ENCODE data around the gene PBX1.

The PBX1 gene

DNA sequence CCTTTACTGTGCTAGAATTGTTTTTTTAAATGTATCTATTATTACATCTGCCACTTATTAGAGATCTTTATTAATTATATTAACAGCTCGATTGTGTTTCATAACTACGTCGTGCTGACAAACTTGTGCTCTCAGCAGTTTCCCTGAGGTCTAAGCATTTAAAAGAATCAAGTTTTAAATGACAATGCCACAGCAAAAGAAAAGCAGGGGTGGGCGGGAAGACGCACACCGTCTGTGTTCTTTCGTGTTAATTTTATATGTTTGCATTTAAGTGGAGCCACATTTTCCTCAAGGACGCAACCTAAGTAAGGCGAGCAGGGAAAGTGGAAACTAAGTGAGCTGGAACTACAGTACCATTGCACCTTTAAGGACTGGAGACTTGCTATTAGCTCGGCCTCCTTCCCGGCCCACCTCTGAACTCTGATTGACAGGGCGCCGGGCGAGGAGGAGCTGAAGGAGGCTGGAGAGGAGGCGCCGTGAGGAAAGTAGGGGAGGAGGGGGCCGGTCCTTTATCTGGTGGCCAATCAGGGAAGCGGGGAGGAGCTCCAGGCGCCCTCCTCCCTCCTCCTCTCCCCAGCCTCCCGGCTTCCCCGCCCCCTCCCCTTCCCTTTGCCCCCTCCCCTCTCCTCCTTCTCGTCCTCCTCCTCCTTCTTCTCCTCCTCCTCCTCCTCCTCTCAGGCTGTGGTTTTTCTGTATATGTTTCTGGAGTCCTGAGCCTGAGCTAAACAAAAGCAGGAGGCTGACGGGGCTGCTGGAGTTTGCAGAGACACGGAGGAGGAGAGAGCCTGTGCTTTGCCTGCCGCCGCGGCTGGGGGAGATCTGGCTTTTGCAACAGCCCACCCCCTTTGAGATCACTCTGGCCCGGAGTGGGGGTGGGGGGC, at the start of gene PBX1:
TSS of gene PBX1 (plus strand) at position 724 of the 881 bp plus-strand sequence.
- DNase-seq, result peak; percentile 99

DNA sequence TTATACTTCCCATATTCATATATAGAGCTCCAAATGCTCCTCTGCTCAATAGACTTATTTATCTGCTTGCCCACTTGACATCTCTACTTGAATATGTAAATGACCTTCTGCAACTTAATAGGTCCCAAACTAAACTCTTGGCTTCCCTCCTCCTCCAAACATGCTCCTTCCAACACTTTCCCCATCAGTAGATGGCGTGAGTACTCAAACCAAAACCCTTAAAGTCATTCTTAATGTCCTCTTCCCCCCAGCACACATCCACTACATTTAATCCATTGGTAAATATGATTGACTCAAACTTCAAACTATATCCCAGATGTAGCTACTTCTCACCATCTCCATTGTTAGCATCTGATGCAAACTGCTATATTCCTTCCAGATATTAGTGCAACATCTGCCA, 48.5 kb upstream of the PBX1 start:
- peak; percentile 46 for DNase-seq

DNA sequence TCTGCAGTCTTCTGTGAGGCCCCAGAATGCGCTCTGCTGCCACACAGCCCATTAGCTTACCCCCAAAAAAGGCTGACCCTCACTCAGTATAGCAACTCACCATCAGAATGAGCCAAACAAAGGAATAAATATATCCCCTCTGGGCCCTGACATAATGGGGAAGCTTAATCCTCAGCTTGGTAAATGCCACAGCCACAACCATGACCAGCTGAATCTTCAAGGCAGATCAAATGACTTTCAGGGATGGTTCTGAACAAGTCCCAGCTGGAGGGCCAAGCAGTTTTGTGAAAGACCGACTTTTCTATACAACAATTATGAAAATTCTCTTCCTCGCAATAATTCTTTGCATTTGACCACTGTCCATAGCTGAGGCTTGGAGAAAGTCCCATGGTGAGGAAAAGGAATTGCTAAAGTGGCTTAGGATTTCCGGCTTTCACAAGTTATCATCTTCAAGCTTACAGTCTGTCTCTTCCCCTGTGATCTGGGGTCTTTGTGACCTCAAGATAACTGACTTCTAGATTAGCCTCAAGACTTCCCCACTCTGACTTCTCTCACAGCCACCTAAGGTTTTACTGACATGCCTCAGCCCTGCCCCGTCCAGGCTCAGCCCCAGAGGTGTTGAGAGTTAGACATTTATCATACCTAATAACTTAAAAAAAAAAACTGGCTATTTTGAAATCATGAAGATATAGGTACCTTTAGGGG, 47.8 kb upstream of the PBX1 start:
- DNase-seq, result peak; percentile 56

DNA sequence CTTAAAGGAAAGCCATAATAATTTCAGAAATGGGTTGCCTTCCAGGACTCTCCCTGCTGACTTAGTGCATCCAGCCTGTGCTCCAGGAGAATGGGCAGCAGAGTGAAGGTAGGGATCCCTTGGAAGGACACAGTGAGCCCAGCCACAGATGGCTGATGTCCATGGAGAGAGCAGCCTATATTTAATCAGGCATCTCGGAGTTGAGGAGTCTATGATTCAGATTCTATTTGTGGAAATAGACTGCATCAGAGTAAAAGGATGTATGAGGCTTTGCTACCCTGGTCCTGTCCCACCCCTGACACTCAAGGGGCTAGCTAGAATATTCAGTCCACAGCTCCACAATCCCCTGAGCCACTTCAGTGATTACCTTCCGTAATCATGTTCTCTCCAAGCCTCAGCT, 43.8 kb upstream of the PBX1 start:
- DNase-seq, result no peak

DNA sequence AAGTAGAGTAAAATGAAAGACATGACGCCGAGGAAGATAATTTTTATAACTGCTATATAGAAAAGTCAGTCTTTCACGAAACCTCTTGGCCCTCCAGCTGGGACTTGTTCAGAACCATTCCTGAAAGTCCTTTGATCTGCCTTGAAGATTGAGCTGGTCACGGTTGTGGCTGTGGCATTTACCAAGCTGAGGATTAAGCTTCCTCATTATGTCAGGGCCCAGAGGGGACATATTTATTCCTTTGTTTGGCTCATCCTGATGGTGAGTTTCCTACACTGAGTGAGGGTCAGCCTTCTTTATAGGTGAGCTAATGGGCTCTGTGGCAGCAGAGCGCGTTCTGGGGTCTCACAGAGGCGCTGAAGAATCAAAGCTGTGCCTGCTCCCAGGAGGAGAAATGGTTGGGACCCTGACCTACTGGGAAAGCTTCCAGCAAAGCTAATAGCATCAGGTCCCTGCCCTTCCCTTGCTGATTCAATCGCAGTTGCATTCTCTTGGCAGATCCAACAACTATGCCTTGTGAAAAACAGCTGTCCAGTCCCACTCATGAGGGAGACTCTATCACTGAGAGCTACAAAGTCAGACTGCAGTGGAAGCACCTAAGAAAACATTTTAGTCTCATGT, 43.2 kb upstream of the PBX1 start:
- no peak for DNase-seq

DNA sequence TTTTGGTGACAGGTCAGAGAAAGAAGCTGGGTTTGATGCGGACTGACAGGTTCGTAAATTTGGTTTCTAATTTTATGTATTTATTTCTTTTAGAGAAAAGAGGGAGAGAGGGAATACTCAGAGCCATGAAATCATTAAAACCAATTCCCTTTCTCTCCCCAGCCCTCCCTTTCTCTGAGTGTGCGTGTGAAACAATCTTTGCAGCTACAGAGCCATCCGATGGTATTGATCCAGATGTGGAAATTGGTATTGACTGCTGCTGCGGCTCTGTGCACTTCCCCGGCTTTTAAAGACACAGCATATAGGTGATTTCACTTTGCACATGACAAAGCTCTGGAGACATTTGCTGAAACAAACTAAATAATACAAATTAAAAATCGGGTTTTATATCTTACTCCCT, 42.4 kb upstream of the PBX1 start:
- no peak for DNase-seq

DNA sequence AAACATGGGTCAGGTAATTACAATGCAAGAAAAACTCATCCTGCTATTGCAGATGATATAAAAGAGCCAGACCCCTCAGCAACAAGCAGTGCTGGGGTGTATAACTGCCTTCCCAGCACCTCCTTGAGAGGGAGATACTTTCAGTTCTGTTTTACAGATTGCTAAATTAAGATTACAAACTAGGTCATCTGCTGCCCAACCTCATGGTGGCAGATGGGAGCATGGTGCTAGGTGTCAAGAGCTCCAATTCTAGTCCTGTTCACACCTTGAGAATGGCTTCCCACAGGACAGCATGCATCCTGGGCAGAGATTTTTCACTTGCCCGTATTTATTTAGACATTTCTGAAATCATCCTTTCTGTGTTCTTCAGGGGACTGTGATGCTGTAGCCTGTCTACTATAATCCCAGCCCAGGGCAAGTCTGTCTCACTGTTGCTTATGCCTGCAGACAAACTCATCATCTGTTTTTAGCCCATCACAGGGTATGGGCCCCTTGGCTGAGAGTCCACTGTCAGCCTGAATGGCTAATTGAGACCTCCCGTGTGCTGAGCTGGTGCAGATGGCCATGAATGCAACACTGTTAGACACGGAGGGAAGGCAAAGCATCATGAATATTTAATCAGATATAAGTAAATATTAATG, 40.2 kb upstream of the PBX1 start:
- DNase-seq, result peak; percentile 27

DNA sequence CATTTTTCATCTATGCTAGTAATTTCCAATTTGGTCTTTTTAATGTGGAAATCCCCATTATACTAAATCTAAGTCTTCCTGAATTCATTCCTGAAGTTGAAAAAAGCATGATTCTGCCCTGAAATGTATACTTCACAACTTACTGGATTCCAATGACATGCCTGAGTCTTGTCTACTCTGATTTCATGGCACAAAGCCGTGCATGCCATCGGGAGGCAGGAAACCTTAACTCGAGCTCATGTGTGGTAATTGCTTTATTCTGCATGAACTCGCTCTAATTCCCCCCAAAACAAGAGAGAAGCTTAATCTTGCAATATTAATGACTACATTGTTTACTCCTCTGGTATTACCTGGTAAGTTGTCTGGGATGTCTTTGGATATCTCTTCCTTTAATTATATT, 39.6 kb upstream of the PBX1 start:
- no peak for DNase-seq

DNA sequence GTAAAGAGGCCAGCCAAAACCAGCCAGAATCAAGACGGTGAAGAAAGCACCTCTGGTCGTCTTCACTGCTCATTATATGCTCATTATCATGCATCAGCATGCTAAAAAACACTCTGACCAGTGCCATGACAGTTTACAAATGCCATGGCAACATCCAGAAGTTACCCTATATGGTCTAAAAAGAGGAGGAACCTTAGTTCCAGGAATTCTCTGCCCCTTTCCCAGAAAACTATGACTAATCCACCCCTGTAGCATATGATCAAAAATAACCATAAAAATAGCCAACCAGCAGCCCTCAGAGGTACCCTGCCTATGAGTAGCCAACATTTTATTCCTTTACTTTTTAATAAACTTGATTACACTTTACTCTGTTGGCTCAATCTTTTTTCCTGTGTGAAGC, 34.2 kb upstream of the PBX1 start:
- DNase-seq, result peak; percentile 50

DNA sequence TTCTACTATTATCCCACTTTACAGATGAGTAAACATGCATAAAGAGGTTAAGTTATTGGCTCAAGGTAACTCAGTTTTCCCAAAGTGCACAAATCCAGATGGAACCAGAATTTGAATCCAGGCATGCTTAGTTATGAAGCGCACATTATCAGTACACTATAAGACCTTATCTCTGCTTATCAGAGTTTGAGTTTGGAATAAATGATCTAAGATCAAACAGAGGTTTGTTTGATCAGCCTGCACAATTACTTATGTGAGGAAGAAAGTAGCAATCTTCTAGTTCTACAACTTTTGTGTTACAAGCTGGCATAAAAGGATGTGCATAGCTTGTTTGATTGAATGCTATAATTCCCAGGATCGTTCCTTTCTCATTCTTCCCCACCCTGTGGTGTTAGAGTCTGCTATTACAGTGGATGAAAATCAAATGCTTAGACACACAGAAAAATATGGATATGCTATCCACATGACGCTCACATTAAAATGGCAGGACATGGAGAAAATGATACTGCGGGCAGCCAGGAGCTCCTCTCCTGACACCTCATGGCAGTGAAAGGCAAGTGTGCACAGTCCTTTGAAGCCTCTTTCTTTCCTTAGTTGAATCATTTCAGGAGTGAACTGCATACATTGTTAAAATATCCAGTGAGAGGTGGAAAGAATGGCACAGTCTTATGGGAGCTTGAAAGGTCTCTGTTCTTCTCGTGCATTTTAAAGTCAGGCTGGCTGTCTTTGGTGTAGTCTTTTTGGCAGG, 23.9 kb upstream of the PBX1 start:
- no peak for DNase-seq

DNA sequence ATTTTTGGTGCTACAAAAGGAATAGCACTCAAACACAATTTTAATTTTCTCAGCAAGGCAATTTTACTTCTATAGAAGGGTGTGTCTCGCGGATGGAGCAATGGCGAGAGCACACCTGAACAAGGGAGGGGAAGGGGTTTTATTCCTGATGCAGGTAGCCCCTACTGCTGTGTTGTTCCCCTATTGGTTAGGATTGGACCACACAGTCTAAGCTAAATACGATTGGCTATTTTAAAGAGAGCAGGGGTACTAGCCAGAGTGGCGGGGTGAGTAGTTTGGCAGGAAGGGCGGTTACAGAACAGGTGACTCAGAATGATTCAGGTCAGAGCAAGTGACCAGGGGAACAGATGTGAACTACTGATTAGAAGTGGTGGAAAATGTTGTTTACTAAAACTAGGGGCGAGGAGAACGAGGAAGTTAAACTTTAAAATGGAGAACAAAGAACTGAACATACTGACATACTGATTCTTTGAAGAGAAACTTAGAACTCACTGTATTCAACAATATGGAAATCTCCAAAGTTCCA, 6.5 kb upstream of the PBX1 start:
- peak; percentile 20 for DNase-seq

DNA sequence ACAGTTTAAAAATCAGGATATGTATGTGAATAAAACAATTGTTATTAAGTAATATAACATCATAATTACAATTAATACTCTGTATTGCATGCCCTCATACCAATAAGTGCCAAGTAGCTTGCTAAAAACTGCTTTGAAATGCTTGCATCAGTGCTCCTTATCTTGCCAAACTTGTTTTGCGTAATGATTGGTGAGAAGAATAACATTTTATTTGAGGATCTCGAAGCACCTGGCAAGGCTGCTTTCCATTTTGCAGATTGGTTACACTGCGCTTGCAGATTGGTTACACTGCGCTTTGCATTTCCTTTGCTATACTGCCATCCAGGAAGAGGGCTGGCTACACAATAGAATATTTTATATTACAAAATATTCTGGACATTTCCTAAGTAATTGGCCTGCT, 1.7 kb upstream of the PBX1 start:
- DNase-seq, result peak; percentile 36

DNA sequence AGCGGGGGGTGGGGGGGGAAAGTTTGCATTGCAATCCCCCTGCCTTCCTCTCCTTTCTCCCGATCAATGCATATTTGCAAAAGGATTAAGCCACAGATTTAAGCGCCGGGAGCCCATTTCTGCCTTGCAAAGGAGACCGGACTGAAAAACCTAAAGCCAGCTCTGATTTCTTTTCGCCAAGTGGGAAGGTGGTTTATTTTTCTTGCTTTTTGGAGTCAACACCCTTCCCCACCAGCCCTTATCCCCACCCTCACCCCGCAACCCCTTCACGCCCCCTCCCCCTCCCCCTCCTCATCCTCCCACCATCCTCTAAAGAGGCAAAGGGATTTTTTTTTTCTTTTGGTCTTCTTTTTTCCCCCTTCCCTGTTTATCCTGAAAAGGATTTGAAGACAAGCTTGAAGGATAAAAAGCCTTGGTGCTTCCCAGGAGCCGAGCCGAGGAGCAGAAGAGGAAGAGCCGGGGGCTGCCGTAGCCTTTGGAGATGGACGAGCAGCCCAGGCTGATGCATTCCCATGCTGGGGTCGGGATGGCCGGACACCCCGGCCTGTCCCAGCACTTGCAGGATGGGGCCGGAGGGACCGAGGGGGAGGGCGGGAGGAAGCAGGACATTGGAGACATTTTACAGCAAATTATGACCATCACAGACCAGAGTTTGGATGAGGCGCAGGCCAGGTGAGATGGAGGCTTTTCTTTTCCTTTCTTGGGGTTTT, 513 bp downstream of the PBX1 start:
- peak; percentile 27 for DNase-seq

DNA sequence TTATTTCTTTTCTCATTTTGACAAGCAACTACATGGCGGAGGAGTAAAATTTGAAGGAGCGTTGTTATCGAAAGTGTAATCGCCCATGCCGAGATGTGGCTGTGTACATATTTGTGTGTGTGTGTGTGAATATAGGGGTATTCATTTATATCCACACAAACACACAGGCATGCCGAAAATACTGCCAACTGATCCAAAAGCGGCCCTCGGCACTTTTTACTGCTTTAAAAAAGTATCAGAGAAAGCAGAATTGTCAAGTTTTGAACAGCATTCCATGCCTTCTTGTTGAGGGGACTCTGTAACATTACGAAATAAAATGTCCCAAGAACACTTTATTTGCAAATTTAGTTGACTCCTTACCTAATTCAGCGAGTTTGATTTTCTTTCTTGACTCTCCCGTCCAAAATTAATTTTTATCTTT, 1.1 kb downstream of the PBX1 start:
- DNase-seq, result peak; percentile 42

DNA sequence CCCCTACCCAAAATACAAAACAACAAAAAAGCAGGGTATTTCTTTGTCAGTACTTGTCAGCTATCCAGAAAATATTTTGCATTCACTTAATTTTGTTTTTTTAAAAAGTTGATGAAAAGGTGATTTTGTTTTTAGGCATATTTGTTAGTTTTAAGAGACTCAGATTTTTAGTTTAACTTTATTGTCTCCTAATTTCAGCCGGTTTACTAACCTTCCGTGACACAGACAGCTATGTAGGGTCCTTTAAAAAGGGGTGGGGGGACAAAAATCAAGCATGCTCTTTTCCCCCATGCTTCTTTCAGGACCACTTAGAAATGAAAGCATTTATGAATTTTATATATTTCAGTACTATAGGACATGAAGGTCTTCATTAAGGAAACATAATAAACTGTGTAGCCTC, 1.6 kb downstream of the PBX1 start:
- DNase-seq, result peak; percentile 37

DNA sequence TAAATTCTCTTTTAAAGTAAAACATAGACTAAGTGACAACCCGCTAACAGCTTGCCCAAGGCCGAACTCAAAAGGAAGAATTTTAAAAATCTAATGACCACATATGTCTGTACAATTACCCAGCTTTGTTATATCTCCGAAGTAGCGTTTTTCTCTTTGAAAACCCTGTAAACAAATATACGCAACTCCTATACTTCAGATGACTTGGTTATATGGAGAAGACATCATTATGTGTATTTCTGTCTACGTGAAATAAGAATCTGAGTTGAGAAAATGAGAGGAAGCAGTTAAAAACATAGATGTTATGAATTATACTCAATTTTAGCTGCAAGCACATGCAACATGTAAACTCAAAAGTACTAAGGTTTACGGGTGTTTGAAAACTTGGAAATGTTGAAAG, 2.0 kb downstream of the PBX1 start:
- peak; percentile 31 for DNase-seq

DNA sequence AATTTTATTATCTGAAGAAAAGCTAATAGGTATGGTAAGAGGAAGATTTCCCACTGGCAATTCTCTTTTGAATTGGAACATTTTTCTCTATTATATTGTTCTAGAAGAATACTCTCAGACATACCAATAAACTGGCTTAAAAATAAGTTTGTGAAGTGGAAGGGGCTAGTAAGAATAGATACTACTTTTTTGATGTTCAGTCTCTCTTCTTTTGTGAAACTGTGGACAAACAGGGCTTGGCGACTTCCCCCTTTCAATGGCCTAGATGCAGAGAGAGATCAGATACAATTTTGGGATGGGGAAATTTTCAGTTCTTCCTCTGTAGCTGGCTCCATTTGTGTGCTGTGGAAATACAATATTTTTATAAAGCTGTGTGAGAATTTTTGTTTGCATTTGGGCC, 2.5 kb downstream of the PBX1 start:
- DNase-seq, result peak; percentile 53

DNA sequence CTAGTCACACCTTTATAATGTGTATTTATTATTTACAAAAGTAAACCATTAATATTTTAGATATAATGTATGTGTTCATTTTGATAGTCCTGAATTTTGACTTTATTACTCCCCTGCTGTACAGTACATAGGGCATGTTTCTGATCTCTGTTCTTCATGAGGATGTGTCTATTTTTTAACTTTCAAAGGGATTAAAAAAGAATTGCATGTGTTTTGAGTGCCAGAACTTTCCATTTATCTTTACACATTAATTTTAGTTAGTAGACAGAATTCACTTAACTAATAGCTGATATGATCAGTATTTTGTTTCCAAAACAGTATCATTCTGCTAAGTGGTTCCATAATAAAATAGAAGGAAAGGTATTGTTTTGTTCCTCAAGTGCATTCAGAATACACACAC, 3.1 kb downstream of the PBX1 start:
- no peak for DNase-seq

DNA sequence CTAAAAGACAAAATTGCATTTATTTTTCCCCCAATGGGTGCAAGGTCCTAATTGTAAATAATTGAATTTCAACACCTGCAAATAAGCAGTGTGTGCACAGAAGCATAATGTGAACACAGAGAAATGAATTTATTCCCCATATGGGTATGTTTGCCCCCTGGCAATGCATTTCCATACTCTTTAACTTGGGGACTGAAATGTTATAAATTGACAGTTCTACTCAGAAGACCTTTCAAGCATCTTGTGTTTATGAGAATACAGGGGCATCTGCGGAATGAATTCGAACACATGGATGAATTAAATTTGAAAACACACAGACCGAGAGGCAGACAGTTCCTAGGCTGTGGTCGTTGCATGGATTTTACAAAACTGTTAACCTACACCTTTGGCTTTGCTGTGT, 3.5 kb downstream of the PBX1 start:
- DNase-seq, result no peak

DNA sequence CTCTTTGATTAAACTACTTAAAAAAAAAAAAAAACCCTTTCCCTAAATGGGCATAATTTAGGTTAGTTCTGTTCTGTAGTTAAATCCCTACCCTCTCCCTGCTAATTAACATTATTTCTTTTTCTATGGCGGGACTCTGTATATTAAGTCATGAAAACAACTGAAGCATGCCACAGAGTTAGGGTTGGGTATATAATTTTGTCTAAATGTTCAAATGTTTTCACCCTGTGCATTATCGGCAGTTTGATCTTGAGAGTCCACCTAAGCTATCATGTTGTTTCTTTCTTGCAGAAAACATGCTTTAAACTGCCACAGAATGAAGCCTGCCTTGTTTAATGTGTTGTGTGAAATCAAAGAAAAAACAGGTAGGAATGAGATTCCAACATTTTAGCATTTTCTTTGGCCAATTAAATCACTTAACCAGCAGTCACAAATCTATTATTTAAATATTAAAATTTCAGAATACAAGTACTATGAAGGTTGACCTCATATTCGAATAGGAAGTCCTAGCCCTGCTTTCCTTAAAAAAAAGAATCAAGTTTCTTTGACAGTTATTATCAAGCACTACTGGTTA, 4.0 kb downstream of the PBX1 start:
- no peak for DNase-seq

DNA sequence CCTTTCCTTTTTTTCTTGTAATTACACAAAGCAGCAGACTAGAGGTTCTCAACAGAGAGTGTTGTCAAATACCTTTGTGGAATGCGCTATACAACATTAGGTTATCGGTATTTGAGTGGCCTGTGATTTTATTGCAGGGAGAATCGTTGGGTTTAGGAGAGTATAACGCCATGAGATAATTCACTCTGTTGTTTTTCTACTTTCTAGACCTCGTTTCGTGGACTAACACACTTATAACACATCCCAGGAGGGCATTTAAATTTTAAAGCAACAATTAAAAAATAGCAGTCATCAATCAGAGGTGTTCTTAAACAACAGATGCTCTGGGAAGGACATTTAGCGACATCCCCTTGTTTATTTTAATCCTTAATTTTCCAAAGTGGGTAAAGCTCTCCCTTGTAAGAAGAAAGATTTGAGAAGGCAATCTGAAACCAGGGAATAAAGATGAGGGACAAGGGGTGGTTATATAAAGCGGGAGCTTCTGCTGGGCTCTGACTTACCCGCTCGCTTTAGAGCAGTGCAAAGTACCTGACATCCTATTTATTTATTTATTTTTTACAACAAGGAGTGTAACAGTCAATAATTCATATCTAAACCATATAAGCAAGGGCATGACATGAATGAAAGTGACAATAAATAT, 4.9 kb downstream of the PBX1 start:
- DNase-seq, result no peak

Data from hematopoietic multipotent progenitor cell treated with erythropoietin and hydrocortisone succinate and interleukin-3 and kit ligand, for 4 days (in vitro differentiated cells).